Effector CD8-positive, alpha-beta T cell (primary cell): ENCODE measurements around the gene PCID2.

Experiments
- DNase-seq: peaks from one replicate; lab custom pipeline; 2025; lab: John Stamatoyannopoulos, UW

Gene PCID2

GRCh38 chr13:113149711-113150549, 58.5 kb downstream of the PCID2 start:
- DNase-seq, result no peak

GRCh38 chr13:113148940-113149503, 59.4 kb downstream of the PCID2 start:
- DNase-seq, result no peak

- DNase-seq, result no peak
Measured at GRCh38 chr13:113148407-113148806, 60.1 kb downstream of the PCID2 start.

GRCh38 chr13:113147206-113147605, 61.3 kb downstream of the PCID2 start:
- DNase-seq, result no peak

- DNase-seq, result no peak
Measured at GRCh38 chr13:113146750-113147149, 61.7 kb downstream of the PCID2 start.

- DNase-seq, result no peak
Measured at GRCh38 chr13:113145911-113146598, 62.4 kb downstream of the PCID2 start.

- DNase-seq, result no peak
Measured at GRCh38 chr13:113145496-113145895, 63.0 kb downstream of the PCID2 start.

GRCh38 chr13:113144255-113144629, 64.2 kb downstream of the PCID2 start:
- DNase-seq, result no peak

GRCh38 chr13:113143466-113144254, 64.8 kb downstream of the PCID2 start:
- no peak for DNase-seq

- DNase-seq, result no peak
Measured at GRCh38 chr13:113142876-113143275, 65.6 kb downstream of the PCID2 start.

GRCh38 chr13:113141601-113141970, 66.9 kb downstream of the PCID2 start:
- no peak for DNase-seq

- no peak for DNase-seq
Measured at GRCh38 chr13:113140677-113141600, 67.5 kb downstream of the PCID2 start.

- DNase-seq, result no peak
Measured at GRCh38 chr13:113139577-113139976, 68.9 kb downstream of the PCID2 start.

- no peak for DNase-seq
Measured at GRCh38 chr13:113138792-113139551, 69.5 kb downstream of the PCID2 start.

- DNase-seq, result no peak
Measured at GRCh38 chr13:113137691-113138298, 70.7 kb downstream of the PCID2 start.

- no peak for DNase-seq
Measured at GRCh38 chr13:113135281-113135760, 73.1 kb downstream of the PCID2 start.

GRCh38 chr13:113129921-113130750, 78.3 kb downstream of the PCID2 start:
- no peak for DNase-seq

- DNase-seq, result no peak
Measured at GRCh38 chr13:113129480-113129879, 79.0 kb downstream of the PCID2 start.
